GM23338 (cell line): ENCODE data around the gene TNNC1. TPM values are rescaled to one million over a fixed set of nuclear protein-coding genes. Genes with fewer than 3 reads are reported as not detected.

Source experiments
- ATAC-seq: fragments of 200-7000 bp; cut with Tn5 transposase; 3 replicates; pipeline ENCODE4 v1.9.1; 2020
- DNase-seq: peaks from one replicate; pipeline ENCODE4 v3.0.0-alpha.2; 2015; ENCODE audit warnings: low spot score
- H2AFZ ChIP-seq: fragments of 200-600 bp; sonication (generic); 2 replicates; pipeline ENCODE4 v1.8.0; 2016; ENCODE audit warnings: antibody characterized with exemption, mild to moderate bottlenecking, moderate library complexity
- H3F3A ChIP-seq: fragments of 200-600 bp; sonication (generic); replicated peaks from 2 replicates; pipeline ENCODE4 v1.8.0; 2017; ENCODE audit warnings: antibody characterized with exemption, mixed run types, low read depth
- H3K27ac ChIP-seq: fragments of 200-600 bp; sonication (generic); 2 replicates; pipeline ENCODE4 v1.6.1; 2016; ENCODE audit warnings: low read depth
- H3K27me3 ChIP-seq: fragments of 200-600 bp; sonication (generic); 2 replicates; pipeline ENCODE4 v1.8.0; 2016; ENCODE audit warnings: mild to moderate bottlenecking, mixed run types, moderate library complexity; ENCODE audit not compliant: insufficient read depth
- H3K36me3 ChIP-seq: fragments of 200-600 bp; sonication (generic); 2 replicates; pipeline ENCODE4 v1.8.0; 2016; ENCODE audit warnings: mild to moderate bottlenecking; ENCODE audit not compliant: insufficient read depth
- H3K4me1 ChIP-seq: fragments of 200-600 bp; sonication (generic); 2 replicates; pipeline ENCODE4 v1.8.0; 2016; ENCODE audit warnings: mild to moderate bottlenecking, moderate library complexity; ENCODE audit not compliant: insufficient read depth
- H3K4me2 ChIP-seq: fragments of 200-600 bp; sonication (generic); 2 replicates; pipeline ENCODE4 v1.7.1; 2017; ENCODE audit warnings: mixed run types
- H3K4me3 ChIP-seq: fragments of 200-600 bp; sonication (generic); 2 replicates; pipeline ENCODE4 v1.6.1; 2016; ENCODE audit warnings: mixed run types
- H3K79me2 ChIP-seq: fragments of 200-600 bp; sonication (generic); replicated peaks from 2 replicates; pipeline ENCODE4 v1.8.0; 2017; ENCODE audit warnings: mild to moderate bottlenecking; ENCODE audit not compliant: insufficient read depth
- H3K9me2 ChIP-seq: fragments of 200-600 bp; sonication (generic); 2 replicates; pipeline ENCODE4 v1.8.0; 2017; ENCODE audit not compliant: insufficient read depth
- H4K20me1 ChIP-seq: fragments of 200-600 bp; sonication (generic); replicated peaks from 2 replicates; pipeline ENCODE4 v1.8.0; 2017; ENCODE audit warnings: mild to moderate bottlenecking; ENCODE audit not compliant: insufficient read depth
- H3K27ac Mint-ChIP-seq: 2 replicates; pipeline ENCODE4 v1.8.0; 2020; ENCODE audit warnings: inconsistent platforms, mild to moderate bottlenecking, moderate library complexity, mixed read lengths
- H3K27me3 Mint-ChIP-seq: 3 replicates; pipeline ENCODE4 v1.8.0; 2022; ENCODE audit warnings: low read depth, mild to moderate bottlenecking, moderate library complexity, mixed read lengths, inconsistent platforms; ENCODE audit not compliant: insufficient read depth, poor library complexity
- H3K36me3 Mint-ChIP-seq: 3 replicates; pipeline ENCODE4 v1.8.0; 2021; ENCODE audit warnings: low read depth, mild to moderate bottlenecking, inconsistent platforms, moderate library complexity, mixed read lengths
- H3K4me1 Mint-ChIP-seq: 3 replicates; pipeline ENCODE4 v1.8.0; 2020; ENCODE audit warnings: mild to moderate bottlenecking, inconsistent platforms, mixed read lengths
- H3K4me3 Mint-ChIP-seq: 3 replicates; pipeline ENCODE4 v1.8.0; 2021; ENCODE audit warnings: moderate library complexity, mild to moderate bottlenecking, inconsistent platforms, mixed read lengths
- H3K9me3 Mint-ChIP-seq: 3 replicates; pipeline ENCODE4 v1.8.0; 2020; ENCODE audit warnings: moderate library complexity, mild to moderate bottlenecking, inconsistent platforms, mixed read lengths
- ETS1 ChIP-seq: IDR thresholded peaks from 2 replicates; pipeline ENCODE4 v1.6.1; 2016; ENCODE audit warnings: antibody characterized with exemption
- EZH2 ChIP-seq: fragments of 200-600 bp; sonication (generic); IDR thresholded peaks from one replicate; pipeline ENCODE4 v1.8.0; 2017; ENCODE audit warnings: antibody characterized with exemption, mild to moderate bottlenecking, low read depth; ENCODE audit not compliant: unreplicated experiment
- JUNB ChIP-seq: IDR thresholded peaks from one replicate; pipeline ENCODE4 v1.6.1; 2016; ENCODE audit warnings: antibody characterized with exemption; ENCODE audit not compliant: unreplicated experiment
- NANOG ChIP-seq: IDR thresholded peaks from 2 replicates; pipeline ENCODE4 v1.6.1; 2016; ENCODE audit warnings: antibody characterized with exemption, borderline replicate concordance
- POLR2AphosphoS5 ChIP-seq: IDR thresholded peaks from 2 replicates; pipeline ENCODE4 v1.6.1; 2016; ENCODE audit warnings: antibody characterized with exemption, low read depth
- ZNF114 ChIP-seq: fragments of 250-450 bp; sonication (Bioruptor Pico); IDR thresholded peaks from 2 replicates; pipeline ENCODE4 v1.5.0; 2020; ENCODE audit warnings: mild to moderate bottlenecking, moderate library complexity
- ZNF331 ChIP-seq: fragments of 250-450 bp; sonication (Bioruptor Pico); IDR thresholded peaks from 2 replicates; pipeline ENCODE4 v1.5.0; 2020; ENCODE audit warnings: low read depth, mild to moderate bottlenecking, moderate library complexity
- polyA plus RNA-seq: library from polyadenylated mRNA; unstranded; fragments of >200 nt; fragmentation: Nextera tagmentation; extraction: Ambion mirVana; gene quantifications from 2 replicates; pipeline ENCODE4 v1.2.1, GENCODE V29; 2016
- total RNA-seq: library from RNA; depleted of rRNA; stranded (reverse); fragments of >200 nt; shearing (Covaris generic); gene quantifications from 2 replicates; pipeline ENCODE4 v1.2.3, GENCODE V29; 2014
- TF ChIP-seq, protein P1 (sequence below): IDR thresholded peaks from one replicate; pipeline ENCODE4 v1.6.1; 2018; ENCODE audit warnings: antibody characterized with exemption; ENCODE audit not compliant: unreplicated experiment

Gene TNNC1
- total and polyA plus RNA-seq, 2 experiments from 2014 or later = 6.5 to 6.9 TPM

- TF ChIP-seq POLR2AphosphoS5 (no peak), JUNB (no peak), ZNF114 (no peak), EZH2 (no peak), ETS1 (no peak)
- TF ChIP-seq, protein P1, sequence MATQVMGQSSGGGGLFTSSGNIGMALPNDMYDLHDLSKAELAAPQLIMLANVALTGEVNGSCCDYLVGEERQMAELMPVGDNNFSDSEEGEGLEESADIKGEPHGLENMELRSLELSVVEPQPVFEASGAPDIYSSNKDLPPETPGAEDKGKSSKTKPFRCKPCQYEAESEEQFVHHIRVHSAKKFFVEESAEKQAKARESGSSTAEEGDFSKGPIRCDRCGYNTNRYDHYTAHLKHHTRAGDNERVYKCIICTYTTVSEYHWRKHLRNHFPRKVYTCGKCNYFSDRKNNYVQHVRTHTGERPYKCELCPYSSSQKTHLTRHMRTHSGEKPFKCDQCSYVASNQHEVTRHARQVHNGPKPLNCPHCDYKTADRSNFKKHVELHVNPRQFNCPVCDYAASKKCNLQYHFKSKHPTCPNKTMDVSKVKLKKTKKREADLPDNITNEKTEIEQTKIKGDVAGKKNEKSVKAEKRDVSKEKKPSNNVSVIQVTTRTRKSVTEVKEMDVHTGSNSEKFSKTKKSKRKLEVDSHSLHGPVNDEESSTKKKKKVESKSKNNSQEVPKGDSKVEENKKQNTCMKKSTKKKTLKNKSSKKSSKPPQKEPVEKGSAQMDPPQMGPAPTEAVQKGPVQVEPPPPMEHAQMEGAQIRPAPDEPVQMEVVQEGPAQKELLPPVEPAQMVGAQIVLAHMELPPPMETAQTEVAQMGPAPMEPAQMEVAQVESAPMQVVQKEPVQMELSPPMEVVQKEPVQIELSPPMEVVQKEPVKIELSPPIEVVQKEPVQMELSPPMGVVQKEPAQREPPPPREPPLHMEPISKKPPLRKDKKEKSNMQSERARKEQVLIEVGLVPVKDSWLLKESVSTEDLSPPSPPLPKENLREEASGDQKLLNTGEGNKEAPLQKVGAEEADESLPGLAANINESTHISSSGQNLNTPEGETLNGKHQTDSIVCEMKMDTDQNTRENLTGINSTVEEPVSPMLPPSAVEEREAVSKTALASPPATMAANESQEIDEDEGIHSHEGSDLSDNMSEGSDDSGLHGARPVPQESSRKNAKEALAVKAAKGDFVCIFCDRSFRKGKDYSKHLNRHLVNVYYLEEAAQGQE = no peak
Observed at GRCh38 chr3:52402706-52403270, 51.1 kb downstream of the TNNC1 start (continued).

- no peaks in the 10 kb centered on the region; the same call in 1 of the 2 replicates for H4K20me1 ChIP-seq
- TF ChIP-seq NANOG (no peak), ZNF331 (no peak), ETS1 (no peak), JUNB (no peak), POLR2AphosphoS5 (no peak)
- TF ChIP-seq, protein P1 = no peak
- H3K9me2 ChIP-seq = no peaks in the 10 kb centered on the region
- no peaks in the 10 kb centered on the region; the same call in 1 of the 2 replicates for H3K36me3 ChIP-seq
- DNase-seq (no peak), ATAC-seq (no peak)
- Mint-ChIP-seq H3K9me3 (no peaks in the 10 kb centered on the region), H3K27ac (no peak overlapping the region), H3K4me3 (no peak overlapping the region), H3K36me3 (peaks cover 53% of the 10 kb centered on the region), H3K4me1 (no peaks in the 10 kb centered on the region), H3K27me3 (peaks cover 7% of the 10 kb centered on the region)
- no peak overlapping the region for H2AFZ ChIP-seq
- no peak overlapping the region for H3K4me3 ChIP-seq
- no peaks in the 10 kb centered on the region for H3K79me2 ChIP-seq
- H3K27me3 ChIP-seq = no peaks in the 10 kb centered on the region
- H3K27ac ChIP-seq = no peak overlapping the region
- no peak overlapping the region for H3K4me2 ChIP-seq
- H3F3A ChIP-seq = no peaks in the 10 kb centered on the region
- H3K4me1 ChIP-seq = no peaks in the 10 kb centered on the region
Observed at GRCh38 chr3:52402101-52402521, 51.7 kb downstream of the TNNC1 start.
